LHCN-M2 (cell line): Measurements from ENCODE around the gene HSFX1. TPM values are rescaled to one million over a fixed set of nuclear protein-coding genes. Genes with fewer than 3 reads are reported as not detected.
"Not testable (repeated sequence)": the region's sequence is repeated elsewhere in the genome, so short reads cannot be mapped to it uniquely, and the experiment has no call there.

Source experiments
- DNase-seq: peaks from one replicate; pipeline ENCODE4 v3.0.0-alpha.2; 2012; ENCODE audit warnings: low read depth
- polyA plus RNA-seq: library from polyadenylated mRNA; unstranded; fragments of >200 nt; gene quantifications from one replicate; pipeline ENCODE4 v1.2.1, GENCODE V29; 2012; ENCODE audit warnings: missing spikeins
- total RNA-seq: library from RNA; depleted of rRNA; stranded (reverse); fragments of >200 nt; gene quantifications from 2 replicates; pipeline ENCODE4 v1.2.3, GENCODE V29; 2014; rRNA removed

HSFX1 gene, protein sequence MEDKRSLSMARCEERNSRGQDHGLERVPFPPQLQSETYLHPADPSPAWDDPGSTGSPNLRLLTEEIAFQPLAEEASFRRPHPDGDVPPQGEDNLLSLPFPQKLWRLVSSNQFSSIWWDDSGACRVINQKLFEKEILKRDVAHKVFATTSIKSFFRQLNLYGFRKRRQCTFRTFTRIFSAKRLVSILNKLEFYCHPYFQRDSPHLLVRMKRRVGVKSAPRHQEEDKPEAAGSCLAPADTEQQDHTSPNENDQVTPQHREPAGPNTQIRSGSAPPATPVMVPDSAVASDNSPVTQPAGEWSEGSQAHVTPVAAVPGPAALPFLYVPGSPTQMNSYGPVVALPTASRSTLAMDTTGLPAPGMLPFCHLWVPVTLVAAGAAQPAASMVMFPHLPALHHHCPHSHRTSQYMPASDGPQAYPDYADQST
- total RNA-seq, result 0.29 TPM in 1 of 2 replicates, not detected in the other
- polyA plus RNA-seq, result 0.21 TPM

DNA sequence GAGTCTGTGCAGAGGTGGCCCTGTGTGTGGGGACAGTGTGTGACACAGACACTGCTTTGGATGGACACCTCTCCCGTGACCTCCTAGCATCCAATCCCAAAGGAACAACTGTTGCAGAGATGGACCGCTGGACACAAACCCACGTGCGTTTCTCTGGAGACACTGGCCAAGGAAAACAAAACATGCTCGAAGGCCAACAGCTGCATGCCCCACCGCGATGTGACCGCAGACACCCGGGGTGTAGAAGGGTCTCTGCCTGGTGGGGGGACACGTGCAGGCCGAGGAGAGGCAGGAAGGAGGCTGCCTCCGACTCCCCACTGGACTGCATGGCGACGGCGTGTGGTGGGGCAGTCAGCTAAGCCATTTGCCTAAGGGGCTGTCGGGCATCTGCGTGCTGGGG lies at the start of gene HSFX1:
TSS of gene HSFX1 (plus strand) at position 301 of the 400 bp plus-strand sequence. CDS start 614 bp downstream, outside the sequence.
- not testable (repeated sequence) for DNase-seq

DNA sequence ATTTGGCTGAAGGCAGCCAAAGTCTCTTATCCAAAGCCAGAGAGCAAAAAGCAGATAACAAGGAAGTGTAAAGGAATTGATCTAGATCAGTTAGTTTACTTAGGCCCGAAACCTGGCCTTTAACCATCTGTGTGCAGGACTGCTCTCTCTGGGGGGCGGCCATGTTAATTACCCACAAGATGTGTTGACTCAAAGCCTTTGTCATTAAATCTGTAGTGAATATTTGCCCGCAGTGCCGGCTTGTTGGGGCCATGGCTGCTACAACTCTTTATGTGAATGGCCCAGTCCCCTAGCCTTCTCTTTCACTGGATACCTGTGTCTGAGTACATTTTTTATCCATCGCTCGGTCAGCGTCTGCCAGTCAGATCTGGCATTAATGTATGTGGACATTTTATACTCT lies 46.6 kb upstream of the HSFX1 start:
- not testable (repeated sequence) for DNase-seq

DNA sequence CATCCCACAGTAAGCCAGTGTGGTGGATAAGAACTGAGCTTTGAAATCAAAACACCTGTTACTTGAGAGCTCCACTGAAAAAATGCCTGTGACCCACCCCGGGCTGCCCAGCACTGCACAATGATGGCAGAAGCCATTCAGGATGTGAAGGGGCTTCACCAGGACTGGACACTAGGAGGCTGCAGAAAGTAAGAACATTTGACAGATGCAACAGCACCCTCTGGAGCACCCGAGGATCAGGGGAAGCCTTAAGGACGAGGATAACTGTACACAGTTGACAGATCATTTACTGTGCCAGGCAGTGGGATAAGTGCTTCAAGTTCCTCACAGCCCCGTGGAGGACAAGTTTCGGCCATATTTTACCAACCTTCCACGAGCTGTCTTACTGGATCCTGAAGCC lies 31.6 kb upstream of the HSFX1 start:
- not testable (repeated sequence) for DNase-seq

DNA sequence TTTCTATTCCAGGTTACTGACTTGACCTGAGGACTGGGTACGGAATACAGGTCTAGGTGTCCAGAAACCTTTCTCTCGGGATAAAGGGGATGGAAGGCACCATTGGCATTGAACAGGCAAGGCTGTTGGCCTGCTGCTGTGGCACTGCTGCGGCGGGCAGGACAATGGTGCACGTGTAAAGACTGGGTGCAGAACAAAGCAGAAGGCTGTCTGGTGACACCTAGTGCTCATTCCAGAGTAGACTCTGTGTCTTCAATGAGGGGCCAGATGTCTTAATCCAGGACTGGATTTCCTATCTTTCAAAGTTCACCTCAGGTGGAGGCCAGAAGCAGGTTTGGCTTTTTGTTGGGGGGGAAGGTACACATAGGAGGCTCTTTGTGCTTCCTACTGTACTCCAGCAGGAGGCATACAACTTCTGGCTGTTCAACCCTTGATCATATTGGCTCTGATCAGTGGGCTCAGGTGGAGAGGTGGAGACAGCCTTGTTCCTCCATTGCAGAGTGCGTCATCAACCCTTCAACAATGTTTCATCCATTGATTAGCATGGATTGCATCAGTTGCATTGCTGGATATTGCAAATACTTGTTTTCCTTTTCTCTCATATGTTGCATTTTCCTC lies 27.4 kb upstream of the HSFX1 start:
- not testable (repeated sequence) for DNase-seq

DNA sequence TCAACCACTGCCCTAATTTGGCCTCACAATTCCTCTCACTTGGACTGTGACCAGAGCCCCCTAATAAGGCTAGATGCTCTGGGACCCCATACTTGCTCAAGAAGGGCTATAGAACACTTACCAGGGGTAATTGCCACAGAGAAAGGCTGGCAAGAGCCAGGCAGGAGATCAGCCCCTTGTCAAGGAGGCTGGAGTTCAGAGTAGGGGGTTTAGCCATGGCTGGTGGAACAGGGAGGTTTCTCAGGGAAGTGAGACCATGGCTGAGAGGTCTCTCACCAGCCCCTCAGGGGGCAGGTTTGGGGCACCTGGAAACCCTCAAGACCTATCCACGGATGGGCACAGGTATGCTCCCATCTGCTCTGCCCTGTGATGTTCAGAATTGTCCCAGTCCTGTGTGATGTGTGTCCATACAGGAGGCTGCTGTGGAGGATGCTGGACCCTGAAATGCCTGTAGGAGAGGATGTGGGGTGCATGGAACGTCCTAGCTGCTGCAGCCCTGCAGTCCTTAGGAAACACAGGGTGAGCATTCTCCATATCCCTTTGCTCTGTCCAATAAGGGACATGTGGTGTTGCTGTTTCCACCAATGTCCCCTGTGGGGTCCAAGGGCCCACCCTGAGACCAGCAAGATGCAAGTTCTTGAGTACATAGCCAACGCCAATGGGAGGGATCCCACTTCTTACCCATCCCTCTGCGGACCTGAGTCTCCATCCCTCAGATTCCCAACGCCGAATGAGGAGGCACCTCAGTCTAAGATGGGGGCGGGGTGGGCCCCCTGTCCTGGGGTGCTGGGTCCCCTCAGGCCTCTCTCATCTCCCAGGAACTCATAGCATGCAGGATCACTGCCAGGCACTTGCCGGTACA lies 16.4 kb upstream of the HSFX1 start:
- DNase-seq, result no peak

DNA sequence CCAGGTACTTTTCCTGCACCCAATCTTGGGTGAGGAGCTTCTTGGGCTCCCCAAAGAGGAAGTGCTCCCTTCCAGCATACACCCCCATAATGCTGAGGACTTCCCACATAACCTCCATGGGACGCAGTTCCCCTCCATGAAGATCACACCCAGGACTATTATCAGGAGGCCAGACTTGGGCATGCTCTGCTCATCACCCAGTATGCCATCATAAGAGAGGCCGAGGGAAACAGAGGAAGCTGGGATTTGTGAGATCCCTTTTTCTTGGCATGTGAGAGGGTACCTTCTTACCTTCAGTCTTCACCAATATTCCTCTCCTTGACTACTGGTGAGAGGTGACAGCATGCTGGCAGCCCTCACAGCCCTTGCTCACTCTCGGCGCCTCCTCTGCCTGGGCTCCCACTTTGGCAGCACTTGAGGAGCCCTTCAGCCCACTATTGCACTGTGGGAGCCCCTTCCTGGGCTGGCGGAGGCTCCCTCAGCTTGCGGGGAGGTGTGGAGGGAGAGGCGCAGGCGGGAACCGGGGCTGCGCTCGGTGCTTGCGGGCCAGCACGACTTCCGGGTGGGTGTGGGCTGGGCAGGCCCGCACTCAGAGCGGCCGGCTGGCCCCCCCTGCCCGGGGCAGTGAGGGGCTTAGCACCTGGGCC lies 15.7 kb upstream of the HSFX1 start:
- no peak for DNase-seq

DNA sequence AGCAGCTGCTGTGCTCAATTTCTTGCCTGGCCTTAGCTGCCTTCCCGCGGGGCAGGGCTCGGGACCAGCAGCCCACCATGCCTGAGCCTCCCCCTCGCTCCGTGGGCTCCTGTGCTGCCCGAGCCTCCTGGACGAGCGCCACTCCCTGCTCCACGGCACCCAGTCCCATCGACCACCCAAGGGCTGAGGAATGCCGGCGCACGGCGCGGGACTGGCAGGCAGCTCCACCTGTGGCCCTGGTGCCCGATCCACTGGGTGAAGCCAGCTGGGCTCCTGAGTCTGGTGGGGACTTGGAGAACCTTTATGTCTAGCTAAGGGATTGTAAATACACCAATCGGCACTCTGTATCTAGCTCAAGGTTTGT lies 15.2 kb upstream of the HSFX1 start:
- not testable (repeated sequence) for DNase-seq

DNA sequence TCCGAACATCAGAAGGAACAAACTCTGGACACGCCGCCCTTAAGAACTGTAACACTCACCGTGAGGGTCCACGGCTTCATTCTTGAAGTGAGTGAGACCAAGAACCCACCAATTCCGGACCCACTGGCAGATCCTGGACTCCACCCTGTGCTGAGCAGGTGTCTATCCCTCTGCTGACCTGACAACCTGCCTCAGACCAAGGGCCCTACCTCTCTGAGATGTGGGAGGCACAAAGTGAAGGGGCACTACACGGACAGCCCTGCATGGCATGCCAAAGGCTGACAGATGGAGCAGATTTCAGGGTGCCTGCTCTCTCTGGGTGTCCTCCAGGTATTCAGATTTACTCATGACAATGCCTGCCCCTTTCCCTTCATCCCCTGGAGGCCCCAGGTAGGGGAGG lies 14.0 kb upstream of the HSFX1 start:
- no peak for DNase-seq

DNA sequence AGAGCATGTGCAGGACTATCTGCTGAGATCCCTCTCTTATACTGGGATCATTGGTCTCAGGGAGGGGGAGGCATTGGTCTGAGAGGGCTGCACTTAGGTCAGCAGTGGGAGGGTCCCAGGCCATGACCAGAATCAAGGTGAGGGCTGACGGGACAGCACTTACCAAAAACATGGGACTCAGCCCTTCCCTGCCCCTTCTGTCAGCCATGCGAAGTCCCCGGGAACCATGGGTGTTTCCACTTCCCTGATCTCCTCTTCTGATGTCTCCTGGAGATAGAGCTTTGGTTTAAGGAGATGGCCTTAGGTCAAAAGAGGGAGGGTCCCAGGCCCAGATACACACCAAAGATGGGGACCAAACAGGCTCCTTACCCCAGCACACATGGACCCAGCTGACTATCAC lies 12.9 kb upstream of the HSFX1 start:
- DNase-seq, result no peak

DNA sequence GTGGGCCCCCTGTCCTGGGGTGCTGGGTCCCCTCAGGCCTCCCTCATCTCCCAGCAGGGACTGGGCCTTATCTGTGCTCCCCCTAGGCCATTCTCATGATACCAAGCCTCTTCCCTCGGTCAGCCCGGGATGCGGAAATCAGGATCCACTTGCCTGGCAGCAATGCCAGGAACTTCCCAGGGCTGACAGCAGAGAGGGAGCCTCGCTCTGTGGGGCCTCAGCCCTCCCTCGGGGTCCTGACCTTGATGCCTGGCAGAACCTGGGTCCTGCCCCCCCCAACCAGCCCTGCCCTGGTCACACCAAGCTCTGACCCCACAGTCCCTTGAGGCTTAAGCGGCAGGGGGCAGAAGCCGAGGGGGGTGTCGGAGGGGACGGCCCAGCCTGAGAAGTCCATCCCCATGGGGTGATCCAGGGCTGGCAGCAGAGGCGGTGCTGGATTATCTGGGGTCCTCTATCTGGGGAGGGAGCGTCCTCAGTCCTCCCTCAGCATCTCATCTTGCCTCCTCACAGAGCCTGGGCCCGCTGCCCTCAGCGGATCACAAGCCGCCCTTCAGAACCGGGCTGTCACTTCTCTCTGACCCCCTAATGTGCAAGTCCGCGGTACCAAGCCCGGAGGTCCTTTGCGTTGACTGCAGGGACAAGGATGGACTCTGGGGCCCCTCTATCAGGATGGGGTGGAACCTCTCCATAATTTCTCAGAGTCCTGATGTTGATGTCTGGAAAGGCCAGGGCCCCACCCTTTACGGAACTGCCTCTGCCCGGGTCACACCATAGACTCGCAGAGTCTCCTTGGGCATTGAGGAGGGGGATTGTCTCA lies 11.8 kb upstream of the HSFX1 start:
- DNase-seq, result not testable (repeated sequence)

DNA sequence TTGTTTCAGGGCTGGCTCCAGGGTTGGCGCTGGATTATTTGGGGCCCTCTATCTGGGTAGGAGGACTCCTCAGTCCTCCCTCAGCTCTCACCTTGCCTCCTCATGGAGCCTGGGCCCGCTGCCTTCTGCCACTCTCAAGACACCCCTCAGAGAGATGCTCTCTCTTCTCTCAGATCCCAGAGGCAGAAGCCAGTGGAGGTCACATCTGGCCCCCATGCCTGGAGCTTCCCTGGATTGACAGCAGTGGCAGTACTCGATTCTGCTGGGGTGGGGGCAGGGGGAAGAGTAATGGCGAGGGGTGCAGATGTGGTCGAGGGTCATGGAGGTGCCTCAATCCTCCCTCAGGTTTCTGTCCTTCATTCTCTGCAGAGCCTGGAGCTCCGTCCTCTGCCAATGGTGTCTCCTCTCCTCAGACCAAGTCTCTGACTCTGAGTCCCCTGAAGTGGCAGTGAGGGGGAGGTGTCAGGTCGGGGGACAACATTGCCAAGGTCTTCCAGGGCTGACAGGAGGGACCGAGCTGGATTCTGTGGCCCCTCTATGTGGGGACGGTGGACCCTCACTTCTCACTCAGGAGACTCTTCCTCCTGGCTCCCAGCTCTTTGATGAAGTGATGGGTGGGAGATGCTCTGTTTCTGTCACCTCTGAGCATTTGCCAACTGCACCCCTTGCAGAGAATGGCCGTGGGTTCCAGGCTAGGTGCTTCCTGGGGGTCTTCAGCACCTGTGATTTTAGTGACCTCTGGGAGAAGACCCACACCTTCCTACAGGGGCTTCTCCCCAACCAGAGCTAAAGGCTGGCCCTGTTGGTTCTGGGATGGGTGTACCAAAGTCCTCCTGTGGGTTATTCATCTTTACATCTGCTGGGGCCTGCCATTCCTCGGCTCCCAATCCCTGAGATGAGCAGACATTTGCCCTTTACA lies 10.9 kb upstream of the HSFX1 start:
- DNase-seq, result no peak

DNA sequence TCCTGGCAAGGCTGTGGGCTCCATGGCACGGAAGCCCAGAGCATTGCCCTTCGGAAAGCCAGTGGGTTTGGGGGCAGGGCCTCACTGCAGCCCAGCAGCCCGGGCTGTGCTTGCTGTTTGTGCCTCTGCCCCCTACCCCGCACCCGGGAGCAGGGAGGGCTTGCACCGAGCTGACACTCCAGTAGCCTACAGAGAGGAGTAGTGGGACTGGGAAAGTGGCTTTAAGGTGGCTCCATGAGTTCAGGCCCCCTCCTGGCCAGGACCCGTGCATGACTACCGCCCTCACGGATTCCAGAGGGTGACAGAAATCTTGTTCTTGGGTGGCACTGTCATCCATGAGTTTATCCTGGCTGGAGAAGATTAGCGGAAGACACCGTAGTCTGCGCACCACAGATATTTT lies 3.5 kb upstream of the HSFX1 start:
- not testable (repeated sequence) for DNase-seq

DNA sequence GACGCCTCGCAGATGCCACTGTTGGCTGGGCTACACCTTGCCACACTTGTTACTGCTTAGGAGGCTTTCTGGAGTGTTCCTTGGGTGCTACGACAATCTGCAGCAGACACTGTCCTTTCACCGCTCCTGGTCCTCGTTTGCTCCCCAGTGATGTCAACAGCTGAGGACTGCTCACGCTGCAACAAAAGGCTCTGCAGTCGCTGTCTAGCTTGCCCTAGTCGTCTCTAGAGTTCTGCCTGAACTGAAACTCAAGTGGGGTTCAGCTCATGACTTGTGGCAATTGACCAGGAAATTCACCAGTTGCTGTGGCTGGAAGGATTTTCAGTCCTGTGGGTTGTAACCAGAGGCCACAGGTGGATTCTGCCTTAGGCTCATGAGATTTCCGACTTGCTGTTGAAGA lies 842 bp upstream of the HSFX1 start:
- DNase-seq, result not testable (repeated sequence)

DNA sequence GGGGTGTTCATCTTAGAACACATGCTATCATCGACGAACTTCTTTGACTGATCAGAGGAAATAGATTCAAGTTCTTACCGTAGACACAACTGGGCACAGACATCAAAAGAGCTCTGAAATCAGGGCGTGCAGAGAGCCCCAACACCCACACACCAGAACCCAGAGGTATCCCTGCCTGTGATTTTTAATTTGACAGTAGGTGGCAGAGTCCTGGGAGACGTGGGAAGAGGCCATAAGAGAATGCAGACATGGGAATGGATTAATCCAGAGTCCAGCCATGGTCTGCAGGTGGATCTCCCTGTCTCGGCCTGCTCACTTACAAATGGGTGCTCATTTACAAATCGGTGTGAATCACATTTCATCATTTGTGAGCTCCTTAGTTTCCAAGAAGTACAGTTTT lies 4.1 kb downstream of the HSFX1 start:
- not testable (repeated sequence) for DNase-seq

DNA sequence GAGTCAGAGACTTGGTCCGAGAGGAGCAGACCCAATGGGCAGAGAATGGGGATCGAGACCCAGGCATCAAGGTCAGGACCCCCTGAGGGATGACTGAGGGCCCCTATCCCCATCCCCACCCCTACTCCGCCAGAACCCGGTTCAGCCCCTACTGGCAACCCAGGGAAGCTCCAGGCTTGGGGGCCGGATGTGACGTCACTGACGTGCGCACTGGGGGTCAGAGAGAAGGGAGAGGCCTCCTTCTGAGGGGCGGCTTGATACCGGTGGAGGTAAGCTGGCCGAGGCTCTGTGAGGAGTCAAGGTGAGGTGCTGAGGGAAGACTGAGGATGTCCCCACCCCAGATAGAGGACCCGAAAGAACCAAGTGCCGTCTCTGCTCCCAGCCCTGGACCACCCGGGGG lies 7.9 kb downstream of the HSFX1 start, which contains the start of gene MAGEA9:
TSS of gene MAGEA9 (plus strand) at position 204 of the 400 bp plus-strand sequence. CDS start 4,281 bp downstream, outside the sequence.
- not testable (repeated sequence) for DNase-seq

DNA sequence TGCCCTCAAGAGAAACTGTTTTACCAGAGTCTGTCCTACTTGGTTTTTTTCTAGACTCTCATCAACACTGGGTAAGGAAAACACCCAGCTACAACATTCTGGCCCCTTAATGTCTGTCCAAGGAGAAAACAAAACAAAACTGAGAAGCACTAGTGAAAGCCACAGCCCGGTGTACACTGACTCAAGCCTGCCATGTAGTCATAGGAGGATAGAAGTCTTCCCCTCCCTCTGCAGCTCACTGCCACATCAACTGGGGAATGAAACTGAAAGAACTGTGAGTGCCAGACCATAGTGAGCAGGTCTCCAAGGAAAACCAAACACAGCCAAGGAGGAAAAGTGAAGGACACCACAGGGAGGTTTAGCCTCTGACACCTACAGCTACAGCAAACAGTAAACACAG lies 21.7 kb downstream of the HSFX1 start:
- not testable (repeated sequence) for DNase-seq

DNA sequence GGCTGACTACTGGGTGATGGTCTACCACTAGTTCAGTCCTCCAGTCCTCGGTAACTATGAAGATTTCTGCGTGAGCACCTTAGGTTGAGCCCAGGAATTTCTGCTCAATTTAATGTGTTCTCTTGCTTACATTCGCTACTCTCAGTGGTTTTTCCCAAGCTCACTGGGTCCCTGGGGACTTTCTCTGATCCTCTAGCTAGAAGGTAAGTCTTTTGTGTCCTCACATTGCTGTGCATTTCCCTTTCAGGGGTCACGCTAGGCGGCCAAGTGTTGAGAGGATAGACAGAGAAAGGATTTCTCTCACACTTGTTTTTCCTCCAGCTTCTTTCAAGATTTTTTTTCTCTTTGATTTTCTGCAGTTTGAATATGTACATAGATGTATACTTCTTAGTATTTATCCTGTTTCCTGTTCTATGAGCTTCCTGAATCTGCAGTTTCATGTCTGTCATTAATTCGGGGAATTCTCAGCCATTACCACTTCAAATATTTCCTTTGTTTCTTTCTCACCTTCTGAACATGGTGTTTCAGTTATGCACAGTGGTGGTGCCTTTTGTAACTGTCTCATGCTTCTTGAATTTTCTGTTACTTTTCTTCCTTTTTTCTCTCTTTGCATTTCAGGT lies 25.3 kb downstream of the HSFX1 start:
- DNase-seq, result no peak

DNA sequence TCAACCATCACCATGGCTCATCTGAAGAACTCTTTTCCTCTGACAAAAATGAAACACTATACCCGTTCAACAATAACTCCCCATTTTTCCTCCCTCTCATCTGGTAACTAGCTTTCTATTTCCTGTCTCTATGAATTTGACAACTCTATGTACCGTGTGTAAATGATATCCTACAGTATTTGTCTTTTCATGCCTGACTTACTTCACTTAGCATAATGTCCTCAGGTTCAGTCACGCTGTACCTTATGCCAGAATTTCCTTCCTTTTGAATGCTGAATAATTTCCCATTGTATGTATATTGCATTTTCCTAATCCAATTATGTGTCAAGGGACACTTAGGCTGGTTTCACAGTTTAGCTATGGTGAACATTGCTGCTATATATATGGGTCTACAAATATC lies 26.1 kb downstream of the HSFX1 start:
- no peak for DNase-seq
